ENCODE results near the gene FBN2. TPM values are rescaled to one million over a fixed set of nuclear protein-coding genes. Genes with fewer than 3 reads are reported as not detected.
"Not testable (repeated sequence)": the region's sequence is repeated elsewhere in the genome, so short reads cannot be mapped to it uniquely, and the experiment has no call there.

The FBN2 gene
- total and polyA plus RNA-seq, 2 experiments from 2014 or later, result 41.0 to 143 TPM

DNA sequence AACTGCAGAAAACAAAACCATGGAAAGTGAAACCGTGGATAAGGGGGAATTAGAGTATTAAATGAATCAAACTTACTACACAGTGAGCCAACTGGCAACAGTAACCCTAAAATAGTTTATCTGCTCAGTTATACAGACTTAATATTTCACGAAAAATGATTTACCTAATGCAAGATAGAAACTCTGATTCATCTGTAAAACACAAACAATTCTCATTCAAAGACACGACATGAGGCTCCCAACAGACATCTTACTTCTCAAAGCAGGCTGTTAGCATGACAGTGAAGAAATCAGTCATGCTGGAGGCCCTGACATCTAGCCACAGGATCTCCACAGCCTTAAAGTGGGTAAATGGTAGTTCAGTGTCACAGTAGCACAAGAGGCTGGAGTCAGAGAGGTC is 131.2 kb downstream of the FBN2 start:
- H2AFZ ChIP-seq, result no peak overlapping the region
- no peaks in the 10 kb centered on the region for H3K79me2 ChIP-seq
- H3K27ac ChIP-seq, result no peak overlapping the region
- H3K4me3 ChIP-seq, result no peak overlapping the region
- no peaks in the 10 kb centered on the region for H3K9me2 ChIP-seq (replicated peaks; ENCODE audit: insufficient read depth)
- H4K20me1 ChIP-seq (ENCODE audit: insufficient read depth, poor library complexity, severe bottlenecking), result no peaks in the 10 kb centered on the region
- TF ChIP-seq EZH2phosphoT487 (IDR thresholded peaks at IDR 0.05; ENCODE audit: low read depth, severe bottlenecking, unreplicated experiment) (no peak), EZH2 (IDR thresholded peaks at IDR 0.05; ENCODE audit: borderline replicate concordance) (no peak)
- TF ChIP-seq, protein P1, sequence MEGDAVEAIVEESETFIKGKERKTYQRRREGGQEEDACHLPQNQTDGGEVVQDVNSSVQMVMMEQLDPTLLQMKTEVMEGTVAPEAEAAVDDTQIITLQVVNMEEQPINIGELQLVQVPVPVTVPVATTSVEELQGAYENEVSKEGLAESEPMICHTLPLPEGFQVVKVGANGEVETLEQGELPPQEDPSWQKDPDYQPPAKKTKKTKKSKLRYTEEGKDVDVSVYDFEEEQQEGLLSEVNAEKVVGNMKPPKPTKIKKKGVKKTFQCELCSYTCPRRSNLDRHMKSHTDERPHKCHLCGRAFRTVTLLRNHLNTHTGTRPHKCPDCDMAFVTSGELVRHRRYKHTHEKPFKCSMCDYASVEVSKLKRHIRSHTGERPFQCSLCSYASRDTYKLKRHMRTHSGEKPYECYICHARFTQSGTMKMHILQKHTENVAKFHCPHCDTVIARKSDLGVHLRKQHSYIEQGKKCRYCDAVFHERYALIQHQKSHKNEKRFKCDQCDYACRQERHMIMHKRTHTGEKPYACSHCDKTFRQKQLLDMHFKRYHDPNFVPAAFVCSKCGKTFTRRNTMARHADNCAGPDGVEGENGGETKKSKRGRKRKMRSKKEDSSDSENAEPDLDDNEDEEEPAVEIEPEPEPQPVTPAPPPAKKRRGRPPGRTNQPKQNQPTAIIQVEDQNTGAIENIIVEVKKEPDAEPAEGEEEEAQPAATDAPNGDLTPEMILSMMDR (IDR thresholded peaks at IDR 0.05; ENCODE audit: poor library complexity), result no peak
- DNase-seq (ENCODE audit: low spot score), result no peak
- no peaks in the 10 kb centered on the region for H3K36me3 ChIP-seq (replicated peaks; ENCODE audit: insufficient read depth, low read depth)
- H3K4me1 ChIP-seq (ENCODE audit: insufficient read depth), result no peaks in the 10 kb centered on the region
- H3K9me3 ChIP-seq (ENCODE audit: low read depth), result no peaks in the 10 kb centered on the region
- H3K27me3 ChIP-seq, result no peaks in the 10 kb centered on the region
- no peak overlapping the region for H3K4me2 ChIP-seq
- 80% methylated on average over 3 of the region's 3 CpGs for WGBS (ENCODE audit: low lambda C conversion rate, missing lambda C conversion rate)

DNA sequence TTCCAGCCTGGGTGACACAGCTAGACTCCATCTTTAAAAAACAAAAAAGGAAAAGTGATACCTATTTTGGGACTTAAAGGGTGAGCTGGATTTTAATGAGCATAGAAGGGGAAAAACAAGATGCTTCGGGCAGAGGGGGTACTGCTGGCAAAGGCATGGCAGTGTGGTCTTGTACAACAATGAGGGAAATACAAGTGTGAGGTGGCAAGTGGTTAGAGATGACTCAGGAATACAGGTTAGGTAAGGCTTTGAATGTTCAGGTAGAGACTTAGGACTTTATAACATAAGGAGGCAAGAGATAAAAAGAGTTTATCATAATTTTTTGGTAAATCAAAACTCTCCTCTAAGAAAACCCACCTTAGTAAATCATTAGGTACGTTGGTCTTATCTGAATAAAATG is 132.9 kb downstream of the FBN2 start:
- Histone ChIP-seq H3K27me3 (no peaks in the 10 kb centered on the region), H3K4me1 (ENCODE audit: insufficient read depth) (no peaks in the 10 kb centered on the region), H3K4me3 (no peak overlapping the region), H2AFZ (no peak overlapping the region), H3K36me3 (replicated peaks; ENCODE audit: insufficient read depth, low read depth) (no peaks in the 10 kb centered on the region), H4K20me1 (ENCODE audit: insufficient read depth, poor library complexity, severe bottlenecking) (no peaks in the 10 kb centered on the region), H3K79me2 (no peaks in the 10 kb centered on the region), H3K9me2 (replicated peaks; ENCODE audit: insufficient read depth) (no peaks in the 10 kb centered on the region), H3K27ac (no peak overlapping the region), H3K4me2 (no peak overlapping the region), H3K9me3 (ENCODE audit: low read depth) (no peaks in the 10 kb centered on the region)
- no peak for TF ChIP-seq EZH2 (IDR thresholded peaks at IDR 0.05; ENCODE audit: borderline replicate concordance)
- TF ChIP-seq, protein P1 (IDR thresholded peaks at IDR 0.05; ENCODE audit: poor library complexity), result no peak
- 89% methylated on average over 2 of the region's 2 CpGs for WGBS (ENCODE audit: low lambda C conversion rate, missing lambda C conversion rate)
- DNase-seq (ENCODE audit: low spot score), result no peak

DNA sequence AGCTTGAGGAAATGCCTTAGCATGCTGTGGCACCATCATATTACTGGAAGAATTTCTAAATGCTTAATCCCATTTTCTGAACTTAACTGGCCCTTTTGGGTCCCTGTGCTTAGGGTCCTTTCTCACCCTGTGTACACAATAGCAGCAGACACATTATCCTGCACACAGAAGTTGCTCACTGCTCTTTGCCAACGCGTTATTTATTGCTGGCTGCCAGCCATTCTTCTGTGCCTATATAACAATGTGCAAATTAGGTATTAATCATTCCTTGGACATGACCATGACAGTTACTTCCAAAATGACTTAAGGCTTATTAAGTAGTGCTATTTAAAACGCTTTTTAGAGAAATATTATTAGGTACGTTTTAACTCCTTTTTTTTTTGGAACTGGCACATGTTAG is 134.7 kb downstream of the FBN2 start:
- Histone ChIP-seq H3K79me2 (no peaks in the 10 kb centered on the region), H3K27me3 (no peaks in the 10 kb centered on the region), H3K9me3 (ENCODE audit: low read depth) (no peaks in the 10 kb centered on the region), H4K20me1 (ENCODE audit: insufficient read depth, poor library complexity, severe bottlenecking) (no peaks in the 10 kb centered on the region), H2AFZ (no peak overlapping the region), H3K4me2 (no peak overlapping the region), H3K27ac (no peak overlapping the region), H3K9me2 (replicated peaks; ENCODE audit: insufficient read depth) (no peaks in the 10 kb centered on the region), H3K4me1 (ENCODE audit: insufficient read depth) (no peaks in the 10 kb centered on the region), H3K4me3 (no peak overlapping the region), H3K36me3 (replicated peaks; ENCODE audit: insufficient read depth, low read depth) (no peaks in the 10 kb centered on the region)
- WGBS (ENCODE audit: low lambda C conversion rate, missing lambda C conversion rate), result 84% methylated on average over 4 of the region's 4 CpGs
- TF ChIP-seq, protein P1 (IDR thresholded peaks at IDR 0.05; ENCODE audit: poor library complexity), result no peak
- TF ChIP-seq EZH2phosphoT487 (IDR thresholded peaks at IDR 0.05; ENCODE audit: low read depth, severe bottlenecking, unreplicated experiment) (no peak), EZH2 (IDR thresholded peaks at IDR 0.05; ENCODE audit: borderline replicate concordance) (no peak)
- DNase-seq (ENCODE audit: low spot score), result no peak

GRCh38 chr5:128402506-128402905 is 135.5 kb downstream of the FBN2 start:
- H2AFZ ChIP-seq, result no peak overlapping the region
- H3K4me3 ChIP-seq, result no peak overlapping the region
- no peaks in the 10 kb centered on the region for H3K27me3 ChIP-seq
- no peak for DNase-seq (ENCODE audit: low spot score)
- H3K9me2 ChIP-seq (replicated peaks; ENCODE audit: insufficient read depth), result no peaks in the 10 kb centered on the region
- 77% methylated on average over 2 of the region's 2 CpGs for WGBS (ENCODE audit: low lambda C conversion rate, missing lambda C conversion rate)
- no peaks in the 10 kb centered on the region for H3K79me2 ChIP-seq
- no peaks in the 10 kb centered on the region for H3K36me3 ChIP-seq (replicated peaks; ENCODE audit: insufficient read depth, low read depth)
- TF ChIP-seq, protein P1 (IDR thresholded peaks at IDR 0.05; ENCODE audit: poor library complexity), result no peak
- TF ChIP-seq EZH2phosphoT487 (IDR thresholded peaks at IDR 0.05; ENCODE audit: low read depth, severe bottlenecking, unreplicated experiment) (no peak), EZH2 (IDR thresholded peaks at IDR 0.05; ENCODE audit: borderline replicate concordance) (no peak)
- no peaks in the 10 kb centered on the region for H3K4me1 ChIP-seq (ENCODE audit: insufficient read depth)
- H3K9me3 ChIP-seq (ENCODE audit: low read depth), result no peaks in the 10 kb centered on the region
- H4K20me1 ChIP-seq (ENCODE audit: insufficient read depth, poor library complexity, severe bottlenecking), result no peaks in the 10 kb centered on the region
- H3K4me2 ChIP-seq, result no peak overlapping the region
- no peak overlapping the region for H3K27ac ChIP-seq

DNA sequence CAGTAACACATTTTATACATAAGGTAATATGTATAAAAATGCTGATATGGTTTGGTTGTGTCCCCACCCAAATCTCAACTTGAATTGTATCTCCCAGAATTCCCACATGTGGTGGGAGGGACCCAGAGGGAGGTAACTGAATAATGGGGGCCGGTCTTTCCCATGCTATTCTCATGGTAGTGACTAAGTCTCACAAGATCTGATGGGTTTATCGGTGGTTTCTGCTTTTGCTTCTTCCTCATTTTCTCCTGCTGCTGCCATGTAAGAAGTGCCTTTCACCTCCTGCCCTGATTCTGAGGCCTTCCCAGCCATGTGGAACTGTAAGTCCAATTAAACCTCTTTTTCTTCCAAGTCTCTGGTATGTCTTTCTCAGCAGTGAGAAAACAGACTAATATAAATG is 137.3 kb downstream of the FBN2 start:
- H3K36me3 ChIP-seq (replicated peaks; ENCODE audit: insufficient read depth, low read depth); H3K4me1 ChIP-seq (ENCODE audit: insufficient read depth); H3K4me3 ChIP-seq; H3K79me2 ChIP-seq; H3K9me2 ChIP-seq (replicated peaks; ENCODE audit: insufficient read depth); DNase-seq (ENCODE audit: low spot score); H2AFZ ChIP-seq; H3K27me3 ChIP-seq; H3K9me3 ChIP-seq (ENCODE audit: low read depth); H4K20me1 ChIP-seq (ENCODE audit: insufficient read depth, poor library complexity, severe bottlenecking); H3K4me2 ChIP-seq; H3K27ac ChIP-seq: not testable (repeated sequence)
- WGBS (ENCODE audit: low lambda C conversion rate, missing lambda C conversion rate), result 98% methylated on average over 2 of the region's 2 CpGs
